K562 treated with DMSO at 1 percent for 12 hours (cell line): ENCODE data around the gene PLA2R1. TPM values are rescaled to one million over a fixed set of nuclear protein-coding genes. Genes with fewer than 3 reads are reported as not detected.

Experiments
- total RNA-seq: library from RNA; unstranded; fragments of 300-600 nt; gene quantifications from 2 replicates; pipeline ENCODE4 v1.2.3, GENCODE V29; 2022; ENCODE audit not compliant: insufficient read depth

Gene PLA2R1
- not detected in 2 replicates for total RNA-seq

DNA sequence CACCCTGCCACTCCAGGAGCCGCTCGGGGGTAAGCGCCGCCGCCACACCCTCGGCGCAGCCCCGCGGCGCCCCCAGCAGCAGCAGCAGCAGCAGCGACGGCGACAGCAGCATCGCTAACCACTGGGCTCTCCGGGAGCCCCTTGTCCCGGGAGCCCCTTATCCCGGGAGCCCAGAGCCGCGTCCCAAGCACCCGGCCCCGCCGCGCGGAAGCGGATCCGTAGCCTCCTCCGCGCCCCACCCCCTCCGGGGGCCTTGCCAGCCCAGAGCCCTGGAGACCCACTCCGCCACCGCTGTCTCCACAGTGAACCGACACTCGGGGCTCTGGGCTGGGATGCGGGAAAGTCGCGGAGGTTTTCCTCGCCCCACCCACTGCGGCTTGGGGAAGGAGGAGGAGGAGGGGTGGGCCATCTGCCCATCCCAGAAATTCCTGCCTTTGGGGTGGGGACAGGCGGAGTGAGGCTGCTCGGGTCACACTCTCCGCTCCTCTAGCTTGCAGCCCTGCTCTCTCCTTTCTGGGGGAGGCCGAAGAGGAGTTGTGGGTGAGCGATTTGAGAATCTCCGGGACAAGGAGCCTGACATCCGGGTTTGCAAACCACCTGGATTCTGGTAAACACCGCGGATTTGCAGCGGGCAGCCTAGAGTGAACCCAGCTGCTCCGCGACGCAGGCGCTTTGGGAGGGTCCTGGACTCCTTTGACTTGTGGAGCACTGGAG, at the start of gene PLA2R1:
TSS of gene PLA2R1 (minus strand) at position 324 of the 714 bp plus-strand sequence. CDS start at position 112, 212 bp downstream.

DNA sequence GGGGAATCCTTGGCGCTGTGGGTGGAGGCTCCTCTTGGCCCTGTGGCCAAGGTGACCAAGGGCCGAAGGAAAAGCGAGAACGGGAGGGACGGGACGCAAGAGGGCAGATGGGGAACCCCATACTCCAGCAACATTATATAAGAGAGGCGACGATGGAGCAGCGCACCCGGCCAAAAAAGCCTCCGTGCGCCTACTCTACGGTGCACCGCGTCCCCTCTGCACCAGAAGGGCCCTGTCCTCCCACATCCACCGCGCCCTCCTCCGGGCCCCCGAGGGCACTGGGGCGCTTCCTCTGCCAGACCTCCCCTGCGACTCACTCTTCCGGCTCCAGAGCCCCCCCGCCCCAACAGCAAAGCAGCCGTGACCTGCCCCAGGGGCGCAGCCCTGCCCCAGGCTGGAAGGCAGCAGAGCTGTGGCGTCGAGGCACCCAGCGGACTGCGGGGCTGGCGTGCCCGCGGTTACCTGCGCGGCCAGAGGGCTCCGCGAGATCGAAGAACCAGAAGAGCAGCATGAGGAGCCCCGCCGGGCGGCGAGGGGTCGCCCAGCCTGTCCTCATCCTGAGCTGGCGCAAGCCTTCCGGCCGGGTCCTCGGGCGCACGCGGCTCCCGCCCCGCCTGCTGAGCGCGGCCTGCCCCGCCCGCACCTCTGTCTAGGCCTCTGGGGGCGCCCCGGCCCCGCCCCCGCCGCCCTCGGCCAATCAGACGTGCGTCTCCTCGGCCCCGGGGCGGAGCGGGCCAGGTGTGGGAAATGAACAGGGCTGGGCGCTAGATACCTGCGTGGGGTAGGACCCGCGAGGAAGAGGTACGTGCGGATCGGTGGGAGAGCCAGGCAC, 158.1 kb downstream of the PLA2R1 start, which contains the start of gene LY75:
TSS of gene LY75 (minus strand) at position 630 of the 832 bp plus-strand sequence.

Other genes starting within 250 kb of the PLA2R1 start
- gene LY75, start 157.9 kb downstream of the PLA2R1 start, total RNA-seq: not detected in 2 replicates
- gene ITGB6, start 137.7 kb upstream of the PLA2R1 start, total RNA-seq: not detected in 2 replicates